ENCODE data around the gene OR52N4. TPM values are rescaled to one million over a fixed set of nuclear protein-coding genes. Genes with fewer than 3 reads are reported as not detected.
"Not testable (repeated sequence)": the region's sequence is repeated elsewhere in the genome, so short reads cannot be mapped to it uniquely, and the experiment has no call there.

The OR52N4 gene
- not detected for total RNA-seq (ENCODE audit: unreplicated experiment)
- long read RNA-seq: 0 reads

GRCh38 chr11:5753943-5754342 lies at the start of gene OR52N4:
TSS of gene OR52N4 (plus strand) at chr11:5754243. CDS start at chr11:5754741, 498 bp downstream.
- no peaks in the 10 kb centered on the region for H3K27me3 Mint-ChIP-seq (ENCODE audit: unreplicated experiment)
- H3K4me3 Mint-ChIP-seq (ENCODE audit: unreplicated experiment): no peak within 1 kb of the TSS
- no peaks in the 10 kb centered on the region for H3K9me3 Mint-ChIP-seq (ENCODE audit: unreplicated experiment)
- DNase-seq (ENCODE audit: low spot score): no peak
- H3K27ac Mint-ChIP-seq (ENCODE audit: unreplicated experiment): no peak within 1 kb of the TSS
- no peak for TF ChIP-seq CTCF (IDR thresholded peaks at IDR 0.05; ENCODE audit: unreplicated experiment)
- H3K4me1 Mint-ChIP-seq (ENCODE audit: unreplicated experiment): no peaks in the 10 kb centered on the region
- peaks cover 4% of the 10 kb centered on the region for H3K36me3 Mint-ChIP-seq (ENCODE audit: low read depth, unreplicated experiment)

- H3K4me3 Mint-ChIP-seq (ENCODE audit: unreplicated experiment): no peak overlapping the region
- H3K36me3 Mint-ChIP-seq (ENCODE audit: low read depth, unreplicated experiment): peaks cover 18% of the 10 kb centered on the region
- TF ChIP-seq CTCF (IDR thresholded peaks at IDR 0.05; ENCODE audit: unreplicated experiment): no peak
- DNase-seq (ENCODE audit: low spot score): no peak
- no peaks in the 10 kb centered on the region for H3K4me1 Mint-ChIP-seq (ENCODE audit: unreplicated experiment)
- H3K27me3 Mint-ChIP-seq (ENCODE audit: unreplicated experiment): no peaks in the 10 kb centered on the region
- H3K27ac Mint-ChIP-seq (ENCODE audit: unreplicated experiment): no peak overlapping the region
- H3K9me3 Mint-ChIP-seq (ENCODE audit: unreplicated experiment): no peaks in the 10 kb centered on the region
These were observed 48.4 kb upstream of the OR52N4 start for GRCh38 chr11:5705688-5706087.

GRCh38 chr11:5712507-5712906 lies 41.5 kb upstream of the OR52N4 start:
- Mint-ChIP-seq H3K27me3 (ENCODE audit: unreplicated experiment) (no peaks in the 10 kb centered on the region), H3K4me3 (ENCODE audit: unreplicated experiment) (no peak overlapping the region), H3K36me3 (ENCODE audit: low read depth, unreplicated experiment) (peaks cover 14% of the 10 kb centered on the region), H3K4me1 (ENCODE audit: unreplicated experiment) (peaks cover 6% of the 10 kb centered on the region), H3K9me3 (ENCODE audit: unreplicated experiment) (no peaks in the 10 kb centered on the region), H3K27ac (ENCODE audit: unreplicated experiment) (no peak overlapping the region)
- DNase-seq (ENCODE audit: low spot score): no peak
- peak; percentile 59 for TF ChIP-seq CTCF (IDR thresholded peaks at IDR 0.05; ENCODE audit: unreplicated experiment)

- Mint-ChIP-seq H3K4me3 (ENCODE audit: unreplicated experiment) (no peak overlapping the region), H3K27me3 (ENCODE audit: unreplicated experiment) (peaks cover 1% of the 10 kb centered on the region), H3K36me3 (ENCODE audit: low read depth, unreplicated experiment) (peaks cover 18% of the 10 kb centered on the region), H3K9me3 (ENCODE audit: unreplicated experiment) (no peaks in the 10 kb centered on the region), H3K4me1 (ENCODE audit: unreplicated experiment) (peaks cover 6% of the 10 kb centered on the region), H3K27ac (ENCODE audit: unreplicated experiment) (peak overlapping the region; percentile 82)
- no peak for TF ChIP-seq CTCF (IDR thresholded peaks at IDR 0.05; ENCODE audit: unreplicated experiment)
- no peak for DNase-seq (ENCODE audit: low spot score)
These were observed 40.3 kb upstream of the OR52N4 start for GRCh38 chr11:5713695-5714094.

GRCh38 chr11:5716518-5716917 lies 37.5 kb upstream of the OR52N4 start:
- H3K4me1 Mint-ChIP-seq (ENCODE audit: unreplicated experiment); H3K27me3 Mint-ChIP-seq (ENCODE audit: unreplicated experiment); H3K27ac Mint-ChIP-seq (ENCODE audit: unreplicated experiment); DNase-seq (ENCODE audit: low spot score); H3K9me3 Mint-ChIP-seq (ENCODE audit: unreplicated experiment): not testable (repeated sequence)
- Mint-ChIP-seq H3K4me3 (ENCODE audit: unreplicated experiment) (peak overlapping the region; percentile 62), H3K36me3 (ENCODE audit: low read depth, unreplicated experiment) (peaks cover 30% of the 10 kb centered on the region)
